ENCODE results near the gene PHOSPHO1. TPM values are rescaled to one million over a fixed set of nuclear protein-coding genes. Genes with fewer than 3 reads are reported as not detected.

Gene PHOSPHO1
- total and polyA plus RNA-seq, 2 of the 13 experiments (the other 11 are each of a cell fraction or from before 2014, with no cell fraction given), result not detected

DNA sequence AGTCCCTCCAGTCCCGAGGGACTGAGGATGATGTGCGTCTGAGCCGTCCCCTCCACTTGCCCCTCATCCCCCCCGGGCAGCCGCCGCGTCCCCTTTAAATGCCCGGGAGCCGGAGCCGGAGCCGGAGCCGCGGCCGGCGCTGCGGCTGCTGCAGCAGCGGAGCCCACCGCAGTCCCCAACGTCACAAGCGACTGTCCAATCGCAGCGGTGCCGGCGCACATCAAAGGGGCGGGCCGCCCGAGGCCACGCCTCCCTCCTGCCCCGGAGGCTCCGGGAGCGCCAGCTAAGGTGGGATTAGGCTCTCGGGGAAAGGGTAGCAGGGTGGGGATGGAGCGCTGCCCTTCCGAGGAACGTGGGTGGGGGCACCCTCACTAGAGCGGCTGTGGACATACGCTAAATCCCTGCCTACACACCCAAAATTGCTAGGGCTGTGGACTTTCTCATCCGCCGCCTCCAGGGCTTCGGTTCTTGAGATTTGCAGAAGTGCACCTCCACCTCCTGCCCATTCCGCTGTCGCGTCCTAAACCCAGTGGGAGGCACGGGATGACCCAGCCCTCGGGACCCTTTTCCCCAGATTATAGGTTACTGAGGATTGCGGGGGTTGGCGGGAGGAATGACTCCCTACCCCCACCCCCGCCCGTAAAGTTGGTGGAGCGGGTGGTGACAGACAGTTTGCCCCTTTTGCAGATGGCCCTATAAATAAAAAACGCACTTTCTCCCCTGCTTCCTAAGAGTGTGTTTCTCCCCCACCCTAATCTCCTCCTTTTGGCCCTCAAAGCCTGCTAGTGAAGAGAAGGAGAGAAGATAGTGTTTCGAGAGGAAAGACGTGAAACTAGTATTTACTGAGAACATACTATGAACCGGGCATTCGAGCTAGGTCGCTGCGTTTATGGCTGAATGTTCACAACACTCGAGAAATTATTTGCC lies at the start of gene PHOSPHO1 (continued):
- TF ChIP-seq JDP2 (CRISPR knock-in tag; IDR thresholded peaks at IDR 0.05; ENCODE audit: borderline replicate concordance) (no peak), YEATS2 (CRISPR knock-in tag; IDR thresholded peaks at IDR 0.05; ENCODE audit: borderline replicate concordance) (no peak), SUZ12 (IDR thresholded peaks at IDR 0.05; ENCODE audit: low read depth, low read length) (no peak), REXO4 (CRISPR knock-in tag; IDR thresholded peaks at IDR 0.05; ENCODE audit: borderline replicate concordance) (no peak)
- TF ChIP-seq, protein P1, sequence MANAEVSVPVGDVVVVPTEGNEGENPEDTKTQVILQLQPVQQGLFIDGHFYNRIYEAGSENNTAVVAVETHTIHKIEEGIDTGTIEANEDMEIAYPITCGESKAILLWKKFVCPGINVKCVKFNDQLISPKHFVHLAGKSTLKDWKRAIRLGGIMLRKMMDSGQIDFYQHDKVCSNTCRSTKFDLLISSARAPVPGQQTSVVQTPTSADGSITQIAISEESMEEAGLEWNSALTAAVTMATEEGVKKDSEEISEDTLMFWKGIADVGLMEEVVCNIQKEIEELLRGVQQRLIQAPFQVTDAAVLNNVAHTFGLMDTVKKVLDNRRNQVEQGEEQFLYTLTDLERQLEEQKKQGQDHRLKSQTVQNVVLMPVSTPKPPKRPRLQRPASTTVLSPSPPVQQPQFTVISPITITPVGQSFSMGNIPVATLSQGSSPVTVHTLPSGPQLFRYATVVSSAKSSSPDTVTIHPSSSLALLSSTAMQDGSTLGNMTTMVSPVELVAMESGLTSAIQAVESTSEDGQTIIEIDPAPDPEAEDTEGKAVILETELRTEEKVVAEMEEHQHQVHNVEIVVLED (CRISPR knock-in tag; IDR thresholded peaks at IDR 0.05; ENCODE audit: borderline replicate concordance), result peak; percentile 48; the same call in 1 of the 2 replicates
- TF ChIP-seq, protein P2, sequence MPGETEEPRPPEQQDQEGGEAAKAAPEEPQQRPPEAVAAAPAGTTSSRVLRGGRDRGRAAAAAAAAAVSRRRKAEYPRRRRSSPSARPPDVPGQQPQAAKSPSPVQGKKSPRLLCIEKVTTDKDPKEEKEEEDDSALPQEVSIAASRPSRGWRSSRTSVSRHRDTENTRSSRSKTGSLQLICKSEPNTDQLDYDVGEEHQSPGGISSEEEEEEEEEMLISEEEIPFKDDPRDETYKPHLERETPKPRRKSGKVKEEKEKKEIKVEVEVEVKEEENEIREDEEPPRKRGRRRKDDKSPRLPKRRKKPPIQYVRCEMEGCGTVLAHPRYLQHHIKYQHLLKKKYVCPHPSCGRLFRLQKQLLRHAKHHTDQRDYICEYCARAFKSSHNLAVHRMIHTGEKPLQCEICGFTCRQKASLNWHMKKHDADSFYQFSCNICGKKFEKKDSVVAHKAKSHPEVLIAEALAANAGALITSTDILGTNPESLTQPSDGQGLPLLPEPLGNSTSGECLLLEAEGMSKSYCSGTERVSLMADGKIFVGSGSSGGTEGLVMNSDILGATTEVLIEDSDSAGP (CRISPR knock-in tag; IDR thresholded peaks at IDR 0.05; ENCODE audit: borderline replicate concordance), result peak; percentile 99

DNA sequence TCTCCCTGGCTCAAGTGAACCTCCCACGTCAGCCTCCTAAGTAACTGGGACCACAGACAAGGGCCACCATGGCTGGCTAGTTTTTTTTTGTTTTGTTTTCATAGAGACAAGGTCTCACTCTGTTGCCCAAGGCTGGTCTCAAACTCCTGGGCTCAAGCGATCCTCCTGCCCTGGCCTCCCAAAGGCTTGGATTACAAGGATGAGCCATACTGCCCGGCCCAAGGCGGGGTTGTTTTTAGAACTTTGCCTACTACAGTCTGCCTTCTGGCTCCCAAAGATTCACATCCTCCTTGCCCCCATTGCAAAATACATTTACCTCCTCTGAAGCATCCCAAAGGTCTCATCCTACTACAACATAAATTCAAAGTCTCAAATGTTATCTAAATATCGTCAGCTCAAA lies 49.5 kb upstream of the PHOSPHO1 start:
- Histone ChIP-seq H3K27me3 (ENCODE audit: control insufficient read depth in 1 of 2, insufficient read depth in 2 of 2, low read length in 2 of 2) (no peaks in the 10 kb centered on the region), H3K27ac (ENCODE audit: extremely low read length, insufficient read depth, low read length) (no peak overlapping the region), H3K4me2 (ENCODE audit: low read depth, low read length) (no peak overlapping the region), H3K4me3 (replicated peaks in 1 of 3; ENCODE audit: insufficient read depth in 1 of 3, low read depth in 2 of 3, low read length in 3 of 3) (no peak overlapping the region), H3K36me3 (replicated peaks in 1 of 2; ENCODE audit: control insufficient read depth in 1 of 2, insufficient read depth in 2 of 2, low read length in 2 of 2) (no peaks in the 10 kb centered on the region), H3K9me3 (ENCODE audit: low read length) (no peaks in the 10 kb centered on the region; the same call in 1 of the 2 replicates), H4K20me1 (ENCODE audit: insufficient read depth, low read length) (no peaks in the 10 kb centered on the region), H3K4me1 (ENCODE audit: insufficient read depth, low read length) (peaks cover 31% of the 10 kb centered on the region), H3K79me2 (ENCODE audit: insufficient read depth, low read length) (no peaks in the 10 kb centered on the region), H3K9ac (ENCODE audit: insufficient read depth, low read depth, low read length) (no peak overlapping the region), H2AFZ (ENCODE audit: low read length) (no peak overlapping the region)
- in situ Hi-C loops (cut with HindIII; ENCODE audit: extremely low pct_ligation_motif_present, low pct_unique_long_range_greater_than_20kb) (no loop called here), intact Hi-C loops (cut with micrococcal nuclease; ENCODE audit: unreplicated experiment) (no loop called here)
- DNase-seq (ENCODE audit: low spot score) (no peak), ATAC-seq (no peak), FAIRE-seq (no peak)
- ChIA-PET CTCF (ENCODE audit: low intra/inter-chr PET ratio, low total read pairs) (no interaction called here), POLR2A (interaction anchor here (0.5 kb wide), 1 partner anchor 131 kb away, joined by 3 read pairs; no protein-coding TSS in a partner anchor)
- no TSS peak for BruUV-seq (replicated peaks)
- TF ChIP-seq, protein P3, sequence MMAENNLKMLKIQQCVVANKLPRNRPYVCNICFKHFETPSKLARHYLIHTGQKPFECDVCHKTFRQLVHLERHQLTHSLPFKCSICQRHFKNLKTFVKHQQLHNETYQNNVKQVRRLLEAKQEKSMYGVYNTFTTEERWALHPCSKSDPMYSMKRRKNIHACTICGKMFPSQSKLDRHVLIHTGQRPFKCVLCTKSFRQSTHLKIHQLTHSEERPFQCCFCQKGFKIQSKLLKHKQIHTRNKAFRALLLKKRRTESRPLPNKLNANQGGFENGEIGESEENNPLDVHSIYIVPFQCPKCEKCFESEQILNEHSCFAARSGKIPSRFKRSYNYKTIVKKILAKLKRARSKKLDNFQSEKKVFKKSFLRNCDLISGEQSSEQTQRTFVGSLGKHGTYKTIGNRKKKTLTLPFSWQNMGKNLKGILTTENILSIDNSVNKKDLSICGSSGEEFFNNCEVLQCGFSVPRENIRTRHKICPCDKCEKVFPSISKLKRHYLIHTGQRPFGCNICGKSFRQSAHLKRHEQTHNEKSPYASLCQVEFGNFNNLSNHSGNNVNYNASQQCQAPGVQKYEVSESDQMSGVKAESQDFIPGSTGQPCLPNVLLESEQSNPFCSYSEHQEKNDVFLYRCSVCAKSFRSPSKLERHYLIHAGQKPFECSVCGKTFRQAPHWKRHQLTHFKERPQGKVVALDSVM (CRISPR knock-in tag; IDR thresholded peaks at IDR 0.05), result 0 out of 2 replicates have a peak, but pooled peaks have one; percentile 9
- TF ChIP-seq ATF7-NPFF (CRISPR knock-in tag; IDR thresholded peaks at IDR 0.05; ENCODE audit: low read depth) (no peak), ONECUT2 (CRISPR knock-in tag; IDR thresholded peaks at IDR 0.05) (no peak)
- 47% methylated on average over 4 of the region's 5 CpGs for WGBS (ENCODE audit: low lambda C conversion rate)
